GM19452 (cell line): ENCODE data around the gene RXYLT1.
"Not testable (repeated sequence)": the region's sequence is repeated elsewhere in the genome, so short reads cannot be mapped to it uniquely, and the experiment has no call there.

Source experiments
- ATAC-seq: cut with Tn5 transposase; IDR thresholded peaks from one replicate; pipeline ENCODE4 v1.9.1; 2021; ENCODE audit not compliant: unreplicated experiment

RXYLT1 gene

GRCh38 chr12:63779498-63780481 lies at the start of gene RXYLT1:
RXYLT1 (plus strand) TSS chr12:63779909; CDS start chr12:63779961, 52 bp downstream.
- ATAC-seq = peak; percentile 96

GRCh38 chr12:63732779-63733178 lies 46.9 kb upstream of the RXYLT1 start:
- ATAC-seq = not testable (repeated sequence)

- not testable (repeated sequence) for ATAC-seq
Observed at GRCh38 chr12:63733585-63733984, 46.1 kb upstream of the RXYLT1 start.

DNA sequence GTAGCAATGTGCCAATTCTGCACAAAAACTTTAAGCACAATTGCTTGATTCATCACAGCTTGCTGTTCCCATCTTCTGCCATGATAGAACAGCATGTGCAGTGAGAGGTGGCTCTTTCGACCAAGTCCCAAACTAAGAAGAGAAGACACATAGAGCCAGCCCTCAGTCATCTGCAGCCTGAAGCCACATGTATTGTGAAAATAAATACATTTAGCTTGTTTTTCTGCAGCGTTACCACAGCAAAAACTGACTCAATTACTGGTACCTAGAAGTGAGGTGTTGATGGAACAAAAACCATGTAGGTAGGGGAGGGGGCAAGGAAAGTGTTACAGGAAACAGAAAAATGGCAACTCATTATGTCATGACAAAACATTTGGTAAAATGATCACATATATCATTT lies 39.2 kb upstream of the RXYLT1 start:
- ATAC-seq = not testable (repeated sequence)

GRCh38 chr12:63741431-63741830 lies 38.3 kb upstream of the RXYLT1 start:
- not testable (repeated sequence) for ATAC-seq

GRCh38 chr12:63744110-63744509 lies 35.6 kb upstream of the RXYLT1 start:
- not testable (repeated sequence) for ATAC-seq

DNA sequence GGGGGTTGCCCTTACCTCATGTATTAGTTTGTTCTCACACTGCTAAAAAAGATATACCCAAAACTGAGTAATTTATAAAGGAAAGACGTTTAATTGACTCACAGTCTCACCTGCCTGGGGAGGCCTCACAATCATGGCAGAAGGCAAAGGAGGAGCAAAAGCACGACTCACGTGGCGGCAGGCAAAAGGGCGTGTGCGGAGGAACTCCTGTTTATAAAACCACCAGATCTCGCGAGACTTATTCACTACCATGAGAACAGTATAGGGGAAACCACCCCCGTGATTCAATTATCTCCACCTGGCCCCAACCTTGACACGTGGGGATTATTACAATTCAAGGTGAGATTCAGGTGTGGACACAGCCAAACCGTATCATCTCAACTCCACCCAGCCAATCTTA lies 33.2 kb upstream of the RXYLT1 start:
- ATAC-seq = not testable (repeated sequence)

DNA sequence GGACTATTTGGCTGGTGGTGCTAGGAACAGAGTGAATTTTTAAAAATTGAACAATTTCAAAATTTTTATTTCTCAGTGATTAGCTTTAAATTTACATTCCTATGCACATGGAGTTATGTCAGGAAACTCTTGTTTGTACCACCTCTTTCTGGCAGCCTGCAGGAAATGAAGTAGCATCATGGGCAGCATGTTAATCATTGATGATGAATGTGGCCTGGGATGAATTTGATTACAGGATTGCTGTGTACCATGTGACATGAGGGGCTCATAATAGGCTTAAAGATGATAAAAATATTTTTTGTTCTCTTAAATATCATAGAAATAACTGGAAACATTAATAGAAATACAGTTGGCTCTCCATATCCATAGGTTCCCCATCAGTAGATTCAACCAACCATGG lies 32.6 kb upstream of the RXYLT1 start:
- not testable (repeated sequence) for ATAC-seq

DNA sequence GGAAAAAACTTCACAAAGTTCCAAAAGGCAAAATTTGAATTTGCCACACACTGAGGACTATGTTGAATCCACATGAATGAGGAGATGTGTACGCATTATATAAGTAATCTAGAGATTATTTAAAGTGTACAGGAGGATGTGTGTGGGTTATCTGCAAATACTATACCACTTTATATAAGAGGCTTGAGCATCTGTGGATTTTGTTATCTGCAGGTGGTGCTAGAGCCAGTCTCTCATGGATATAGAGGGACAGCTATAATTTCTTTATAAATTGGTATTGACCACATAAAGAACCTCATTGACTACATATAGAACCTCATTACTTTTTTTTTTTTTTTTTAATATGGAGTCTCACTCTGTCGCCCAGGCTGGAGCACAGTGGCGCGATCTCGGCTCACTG lies 32.2 kb upstream of the RXYLT1 start:
- no peak for ATAC-seq

- no peak for ATAC-seq
Observed at GRCh38 chr12:63752283-63752682, 27.4 kb upstream of the RXYLT1 start.

DNA sequence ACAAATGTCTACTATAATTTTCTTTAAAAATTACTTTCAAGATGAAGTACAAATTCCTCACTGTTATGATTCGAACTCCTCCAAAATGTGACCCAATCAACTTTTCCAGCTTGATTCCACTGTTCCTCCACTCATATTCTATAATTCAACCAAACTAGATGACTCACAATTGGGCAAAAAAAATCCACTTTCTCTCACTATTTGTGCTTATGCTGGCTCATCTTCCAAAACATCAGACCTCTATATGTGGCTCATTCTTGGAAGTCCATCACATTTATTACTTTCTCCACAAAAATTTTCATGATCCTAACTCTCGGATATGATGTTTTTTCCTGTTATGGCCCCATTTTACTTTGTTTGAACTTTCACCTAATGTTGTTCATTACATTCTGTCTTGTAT lies 26.9 kb upstream of the RXYLT1 start:
- no peak for ATAC-seq

- no peak for ATAC-seq
Observed at GRCh38 chr12:63753743-63754142, 26.0 kb upstream of the RXYLT1 start.

DNA sequence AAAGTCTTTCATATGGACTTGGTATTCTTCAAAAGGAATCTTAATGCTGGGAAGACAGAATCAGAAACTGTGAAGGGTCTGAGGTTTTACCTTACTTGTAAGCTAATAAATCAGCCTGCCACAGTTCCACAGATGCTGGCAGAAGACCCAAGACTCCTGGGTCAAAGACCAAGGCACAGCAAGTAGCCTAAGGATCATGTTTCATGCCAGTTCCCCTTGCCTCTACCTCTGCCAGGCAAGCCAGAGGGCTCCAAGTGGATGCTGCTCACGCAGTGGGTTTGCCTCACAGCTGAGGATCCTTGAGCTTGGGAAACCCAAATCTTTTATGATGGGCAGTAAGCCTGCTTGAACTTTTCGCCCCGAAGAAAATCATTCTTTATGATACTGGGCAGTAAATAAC lies 15.2 kb upstream of the RXYLT1 start:
- no peak for ATAC-seq

- no peak for ATAC-seq
Observed at GRCh38 chr12:63766498-63766897, 13.2 kb upstream of the RXYLT1 start.

- no peak for ATAC-seq
Observed at GRCh38 chr12:63770375-63770774, 9.3 kb upstream of the RXYLT1 start.

- no peak for ATAC-seq
Observed at GRCh38 chr12:63777340-63777739, 2.4 kb upstream of the RXYLT1 start.

- ATAC-seq = no peak
Observed at GRCh38 chr12:63782466-63782865, 2.8 kb downstream of the RXYLT1 start.

DNA sequence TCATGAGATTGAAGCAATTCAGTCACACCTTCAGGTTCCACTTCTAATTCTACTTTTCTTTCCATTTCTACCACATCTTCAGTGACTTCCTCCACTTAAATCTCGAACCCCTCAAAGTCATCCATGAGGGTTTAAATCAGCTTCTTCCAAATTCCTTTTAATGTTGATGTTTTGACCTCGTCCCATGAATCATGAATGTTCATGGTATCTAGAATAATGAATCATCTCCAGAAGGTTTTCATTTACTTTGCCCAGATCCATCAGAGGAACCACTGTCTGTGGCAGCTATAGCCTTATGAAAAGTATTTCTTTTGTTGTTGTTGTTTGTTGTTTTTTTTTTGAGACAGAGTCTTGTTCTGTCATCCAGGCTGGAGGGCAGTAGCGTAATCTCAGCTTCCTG lies 7.6 kb downstream of the RXYLT1 start:
- no peak for ATAC-seq

- ATAC-seq = no peak
Observed at GRCh38 chr12:63790608-63790945, 10.9 kb downstream of the RXYLT1 start.

DNA sequence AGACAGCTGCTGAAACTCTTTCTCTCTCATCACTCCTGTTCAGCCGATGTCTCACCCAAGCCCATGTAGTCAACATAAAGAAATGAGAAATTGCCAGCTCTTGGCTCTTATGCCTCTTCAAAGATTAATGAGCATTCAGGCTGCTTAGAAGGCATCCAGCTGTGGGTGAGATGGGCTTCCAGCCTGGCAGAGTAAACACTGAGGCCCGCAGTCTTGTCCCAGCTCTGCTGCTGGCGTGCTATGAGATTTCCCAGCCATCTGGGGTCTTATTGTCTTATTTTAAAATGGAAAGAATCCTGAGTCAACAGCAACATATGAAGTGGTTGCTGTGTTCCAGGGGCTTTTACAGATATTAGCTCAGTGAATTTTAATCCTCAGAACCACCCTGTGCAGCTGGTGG lies 12.6 kb downstream of the RXYLT1 start:
- ATAC-seq = no peak

GRCh38 chr12:63795032-63795687 lies 15.5 kb downstream of the RXYLT1 start:
- ATAC-seq = no peak

DNA sequence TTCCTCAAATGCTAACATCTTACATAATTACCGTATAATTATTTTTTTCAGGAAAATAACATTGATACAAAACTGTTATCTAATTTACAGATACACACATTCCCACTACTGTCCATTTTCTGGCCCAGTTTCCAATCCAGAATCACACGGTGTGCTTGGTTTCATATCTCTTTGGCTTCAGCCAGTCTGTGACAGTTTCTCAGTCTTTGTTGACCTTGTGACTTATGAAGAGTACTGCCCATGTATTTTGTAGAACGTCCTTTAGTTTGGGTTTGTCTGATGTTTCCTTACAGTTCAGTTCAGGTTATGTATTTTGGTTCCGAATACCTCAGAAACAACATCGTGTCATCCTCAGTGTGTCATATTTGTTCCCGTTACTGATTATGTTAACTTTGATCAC lies 16.2 kb downstream of the RXYLT1 start:
- no peak for ATAC-seq
